Hepatocyte (in vitro differentiated cells): ENCODE measurements around the gene CERS1. TPM values are rescaled to one million over a fixed set of nuclear protein-coding genes. Genes with fewer than 3 reads are reported as not detected.

Source experiments
- DNase-seq: peaks from one replicate; pipeline ENCODE4 v3.0.0-alpha.2; 2016; ENCODE audit warnings: low spot score
- H2AFZ ChIP-seq: fragments of 200-600 bp; sonication (generic); 2 replicates; pipeline ENCODE4 v1.6.0; 2016; ENCODE audit warnings: antibody characterized with exemption, mild to moderate bottlenecking
- H3K27ac ChIP-seq: fragments of 200-600 bp; sonication (generic); 2 replicates; pipeline ENCODE4 v1.5.1; 2016; ENCODE audit warnings: mild to moderate bottlenecking
- H3K27me3 ChIP-seq: fragments of 200-600 bp; sonication (generic); 2 replicates; pipeline ENCODE4 v1.6.1; 2016
- H3K36me3 ChIP-seq: fragments of 200-600 bp; sonication (generic); replicated peaks from 2 replicates; pipeline ENCODE4 v1.5.1; 2016; ENCODE audit warnings: low read depth; ENCODE audit not compliant: insufficient read depth
- H3K4me1 ChIP-seq: fragments of 200-600 bp; sonication (generic); 2 replicates; pipeline ENCODE4 v1.5.1; 2016; ENCODE audit warnings: mild to moderate bottlenecking, moderate library complexity; ENCODE audit not compliant: insufficient read depth
- H3K4me2 ChIP-seq: fragments of 200-600 bp; sonication (generic); 2 replicates; pipeline ENCODE4 v1.6.0; 2016
- H3K4me3 ChIP-seq: fragments of 200-600 bp; sonication (generic); 2 replicates; pipeline ENCODE4 v1.5.1; 2016; ENCODE audit warnings: mild to moderate bottlenecking
- H3K79me2 ChIP-seq: fragments of 200-600 bp; sonication (generic); 2 replicates; pipeline ENCODE4 v1.6.0; 2017; ENCODE audit warnings: mild to moderate bottlenecking
- H3K9me2 ChIP-seq: fragments of 200-600 bp; sonication (generic); replicated peaks from 2 replicates; pipeline ENCODE4 v1.6.0; 2017; ENCODE audit warnings: mild to moderate bottlenecking; ENCODE audit not compliant: insufficient read depth
- H3K9me3 ChIP-seq: fragments of 200-600 bp; sonication (generic); 2 replicates; pipeline ENCODE4 v1.5.1; 2016; ENCODE audit warnings: low read depth, mild to moderate bottlenecking
- H4K20me1 ChIP-seq: fragments of 200-600 bp; sonication (generic); 2 replicates; pipeline ENCODE4 v1.6.0; 2016; ENCODE audit warnings: mild to moderate bottlenecking; ENCODE audit not compliant: insufficient read depth, poor library complexity, severe bottlenecking
- CTCF ChIP-seq: fragments of 200-600 bp; sonication (generic); IDR thresholded peaks from 2 replicates; pipeline ENCODE4 v1.5.1; 2016; ENCODE audit warnings: antibody characterized with exemption, mild to moderate bottlenecking; ENCODE audit not compliant: poor library complexity
- EZH2 ChIP-seq: fragments of 200-600 bp; sonication (generic); IDR thresholded peaks from 2 replicates; pipeline ENCODE4 v1.6.1; 2016; ENCODE audit warnings: antibody characterized with exemption, mild to moderate bottlenecking, borderline replicate concordance
- EZH2phosphoT487 ChIP-seq: fragments of 200-600 bp; sonication (generic); IDR thresholded peaks from one replicate; pipeline ENCODE4 v1.6.1; 2018; ENCODE audit warnings: antibody characterized with exemption, mild to moderate bottlenecking, low read depth, moderate library complexity; ENCODE audit not compliant: unreplicated experiment, severe bottlenecking
- WGBS: methylation state at CpG from one replicate; pipeline ENCODE4 v1.1.6; 2016; ENCODE audit warnings: low lambda C conversion rate; ENCODE audit errors: missing lambda C conversion rate; 5-methylcytosine and 5-hydroxymethylcytosine counted together
- polyA plus RNA-seq: library from polyadenylated mRNA; unstranded; fragments of >200 nt; fragmentation: Nextera tagmentation; extraction: Ambion mirVana; gene quantifications from 2 replicates; pipeline ENCODE4 v1.2.1, GENCODE V29; 2016
- total RNA-seq: library from RNA; depleted of rRNA; stranded (reverse); fragments of >200 nt; gene quantifications from 2 replicates; pipeline ENCODE4 v1.2.3, GENCODE V29; 2014

Gene CERS1
- total and polyA plus RNA-seq, 2 experiments from 2014 or later = 5.3 to 5.7 TPM

GRCh38 chr19:18900700-18901481, 4.9 kb upstream of the CERS1 start:
- Histone ChIP-seq H3K27ac (no peak overlapping the region), H3K4me3 (no peak overlapping the region), H4K20me1 (no peaks in the 10 kb centered on the region), H2AFZ (no peak overlapping the region), H3K4me1 (peaks cover 6% of the 10 kb centered on the region), H3K79me2 (no peaks in the 10 kb centered on the region), H3K36me3 (no peaks in the 10 kb centered on the region), H3K27me3 (peaks cover 4% of the 10 kb centered on the region), H3K9me3 (no peaks in the 10 kb centered on the region), H3K9me2 (no peaks in the 10 kb centered on the region), H3K4me2 (no peak overlapping the region)
- DNase-seq = no peak
- WGBS = 96% methylated on average over 17 of the region's 17 CpGs
- TF ChIP-seq EZH2 (no peak), EZH2phosphoT487 (no peak)

- Histone ChIP-seq H2AFZ (no peak overlapping the region), H3K9me2 (no peaks in the 10 kb centered on the region), H3K9me3 (no peaks in the 10 kb centered on the region), H3K4me3 (no peak overlapping the region), H3K36me3 (no peaks in the 10 kb centered on the region), H3K27me3 (peaks cover 4% of the 10 kb centered on the region), H3K79me2 (no peaks in the 10 kb centered on the region), H3K27ac (no peak overlapping the region), H4K20me1 (peaks cover under 1% of the 10 kb centered on the region), H3K4me2 (no peak overlapping the region), H3K4me1 (peaks cover 6% of the 10 kb centered on the region)
- 93% methylated on average over 16 of the region's 20 CpGs for WGBS
- TF ChIP-seq CTCF (no peak), EZH2 (no peak), EZH2phosphoT487 (no peak)
- no peak for DNase-seq
Observed at GRCh38 chr19:18899624-18900560, 3.9 kb upstream of the CERS1 start.

GRCh38 chr19:18898607-18899408, 2.9 kb upstream of the CERS1 start:
- no peaks in the 10 kb centered on the region for H3K36me3 ChIP-seq
- H3K9me3 ChIP-seq = no peaks in the 10 kb centered on the region
- peaks cover 2% of the 10 kb centered on the region for H4K20me1 ChIP-seq
- H3K27me3 ChIP-seq = peaks cover 4% of the 10 kb centered on the region
- no peak for DNase-seq
- no peak overlapping the region for H2AFZ ChIP-seq
- no peaks in the 10 kb centered on the region for H3K79me2 ChIP-seq
- no peaks in the 10 kb centered on the region for H3K9me2 ChIP-seq
- 70% methylated on average over 18 of the region's 18 CpGs for WGBS
- H3K4me2 ChIP-seq = no peak overlapping the region
- no peak for TF ChIP-seq EZH2phosphoT487
- no peak for TF ChIP-seq CTCF
- no peak for TF ChIP-seq EZH2
- H3K4me1 ChIP-seq = peaks cover 6% of the 10 kb centered on the region
- no peak overlapping the region for H3K27ac ChIP-seq
- no peak overlapping the region for H3K4me3 ChIP-seq
